Hepatocyte (in vitro differentiated cells): Measurements from ENCODE around the gene PCBP3.

Source experiments
- EZH2phosphoT487 ChIP-seq: fragments of 200-600 bp; sonication (generic); IDR thresholded peaks from one replicate; pipeline ENCODE4 v1.6.1; 2018; ENCODE audit warnings: antibody characterized with exemption, mild to moderate bottlenecking, low read depth, moderate library complexity; ENCODE audit not compliant: unreplicated experiment, severe bottlenecking
- TF ChIP-seq, protein P1 (sequence below): fragments of 200-600 bp; sonication (generic); IDR thresholded peaks from 2 replicates; pipeline ENCODE4 v1.5.1; 2016; ENCODE audit warnings: antibody characterized with exemption, mild to moderate bottlenecking; ENCODE audit not compliant: poor library complexity

DNA sequence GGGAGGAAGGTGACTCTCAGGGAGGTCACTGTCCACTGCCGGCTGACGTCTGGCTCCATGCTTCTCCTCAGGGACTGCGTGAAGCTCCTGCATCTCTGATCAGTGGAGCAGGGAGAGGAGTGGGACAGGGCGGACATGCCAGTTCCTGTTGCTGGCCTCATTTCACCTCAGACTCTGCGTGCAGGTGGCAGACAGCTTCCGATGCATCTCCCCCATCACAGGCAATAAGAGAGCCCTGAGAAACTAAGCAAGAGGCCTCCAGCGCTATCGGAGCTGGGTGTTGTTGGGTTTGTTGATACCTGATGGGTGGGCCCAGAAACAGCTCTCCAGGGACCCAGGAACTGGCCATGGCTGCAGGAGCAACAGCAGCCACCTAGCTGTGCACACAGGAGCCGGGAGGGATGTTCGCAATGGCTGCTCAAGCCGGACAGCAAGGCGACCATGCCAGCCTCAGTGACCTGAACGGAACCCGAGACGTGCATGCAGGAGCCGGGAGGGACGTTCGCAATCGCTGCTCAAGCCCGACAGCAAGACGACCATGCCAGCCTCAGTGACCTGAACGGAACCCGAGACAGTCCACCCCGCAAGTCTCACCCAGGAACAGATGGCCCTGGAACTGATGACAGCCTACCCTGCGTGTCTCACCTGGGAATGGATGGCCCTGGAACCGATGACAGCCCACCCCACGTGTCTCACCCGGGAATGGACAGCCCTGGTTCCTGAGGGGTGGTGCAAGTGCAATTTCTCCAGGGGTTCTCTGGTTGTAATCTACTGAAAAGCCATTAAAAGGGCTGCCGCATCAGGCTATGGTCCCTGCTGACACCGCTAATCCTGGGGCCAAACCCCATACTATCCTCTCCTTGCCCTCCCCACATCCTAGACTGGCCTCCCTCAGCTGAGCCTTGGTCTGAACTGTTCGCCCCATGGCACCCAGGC is 14.2 kb upstream of the PCBP3 start:
- TF ChIP-seq, protein P1, sequence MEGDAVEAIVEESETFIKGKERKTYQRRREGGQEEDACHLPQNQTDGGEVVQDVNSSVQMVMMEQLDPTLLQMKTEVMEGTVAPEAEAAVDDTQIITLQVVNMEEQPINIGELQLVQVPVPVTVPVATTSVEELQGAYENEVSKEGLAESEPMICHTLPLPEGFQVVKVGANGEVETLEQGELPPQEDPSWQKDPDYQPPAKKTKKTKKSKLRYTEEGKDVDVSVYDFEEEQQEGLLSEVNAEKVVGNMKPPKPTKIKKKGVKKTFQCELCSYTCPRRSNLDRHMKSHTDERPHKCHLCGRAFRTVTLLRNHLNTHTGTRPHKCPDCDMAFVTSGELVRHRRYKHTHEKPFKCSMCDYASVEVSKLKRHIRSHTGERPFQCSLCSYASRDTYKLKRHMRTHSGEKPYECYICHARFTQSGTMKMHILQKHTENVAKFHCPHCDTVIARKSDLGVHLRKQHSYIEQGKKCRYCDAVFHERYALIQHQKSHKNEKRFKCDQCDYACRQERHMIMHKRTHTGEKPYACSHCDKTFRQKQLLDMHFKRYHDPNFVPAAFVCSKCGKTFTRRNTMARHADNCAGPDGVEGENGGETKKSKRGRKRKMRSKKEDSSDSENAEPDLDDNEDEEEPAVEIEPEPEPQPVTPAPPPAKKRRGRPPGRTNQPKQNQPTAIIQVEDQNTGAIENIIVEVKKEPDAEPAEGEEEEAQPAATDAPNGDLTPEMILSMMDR = no peak
- TF ChIP-seq EZH2phosphoT487 = no peak
